ENCODE measurements around the gene IL17C. TPM values are rescaled to one million over a fixed set of nuclear protein-coding genes. Genes with fewer than 3 reads are reported as not detected.

The IL17C gene
- polyA plus RNA-seq, 1 of the 3 experiments (the other 2 are of a cell fraction): 0.07 TPM

DNA sequence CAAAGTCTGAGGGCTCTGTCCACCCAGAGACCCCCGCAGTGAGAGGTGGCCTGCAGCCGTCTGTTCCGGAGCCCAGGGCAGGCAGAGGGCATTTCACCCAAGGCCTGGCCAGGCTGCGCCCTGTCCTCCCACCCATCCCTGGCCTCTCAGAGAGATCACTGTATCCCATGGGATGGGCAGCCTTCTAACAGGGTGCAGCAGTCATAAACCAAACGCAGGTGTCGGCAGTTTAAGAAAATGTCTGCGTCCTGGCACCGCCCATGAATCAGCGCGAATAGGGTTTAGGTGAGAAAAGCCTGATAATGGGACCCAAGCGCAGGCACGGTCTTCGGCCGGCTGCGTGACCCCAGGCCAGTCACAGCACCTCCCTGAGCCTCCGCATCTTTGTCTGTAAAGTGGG lies 7.1 kb downstream of the IL17C start:
- H3K27me3 ChIP-seq (ENCODE audit: insufficient read depth): peaks cover 2% of the 10 kb centered on the region; the same call in 1 of the 2 replicates
- POLR2A ChIA-PET: no interaction called here
- no peaks in the 10 kb centered on the region for H3F3A ChIP-seq (replicated peaks; ENCODE audit: insufficient read depth)
- H3K4me1 ChIP-seq (ENCODE audit: control insufficient read depth in 1 of 2, insufficient read depth in 2 of 2, low read depth in 1 of 2, low read length in 1 of 2): peaks cover 0 to 4% of the 10 kb centered on the region in 2 experiments; a peak in 1 of 4 replicates
- no peak overlapping the region for H3K9ac ChIP-seq
- no peak for DNase-seq
- no peaks in the 10 kb centered on the region for H3K36me3 ChIP-seq (replicated peaks in 1 of 2; ENCODE audit: control insufficient read depth in 1 of 2, insufficient read depth in 2 of 2, low read length in 1 of 2)
- H4K20me1 ChIP-seq (ENCODE audit: insufficient read depth): no peaks in the 10 kb centered on the region
- no peak for TF ChIP-seq NFIC (IDR thresholded peaks at IDR 0.05; ENCODE audit: borderline replicate concordance)
- TF ChIP-seq FOXM1 (IDR thresholded peaks at IDR 0.05; ENCODE audit: low read depth): no peak
- TF ChIP-seq, protein P1, sequence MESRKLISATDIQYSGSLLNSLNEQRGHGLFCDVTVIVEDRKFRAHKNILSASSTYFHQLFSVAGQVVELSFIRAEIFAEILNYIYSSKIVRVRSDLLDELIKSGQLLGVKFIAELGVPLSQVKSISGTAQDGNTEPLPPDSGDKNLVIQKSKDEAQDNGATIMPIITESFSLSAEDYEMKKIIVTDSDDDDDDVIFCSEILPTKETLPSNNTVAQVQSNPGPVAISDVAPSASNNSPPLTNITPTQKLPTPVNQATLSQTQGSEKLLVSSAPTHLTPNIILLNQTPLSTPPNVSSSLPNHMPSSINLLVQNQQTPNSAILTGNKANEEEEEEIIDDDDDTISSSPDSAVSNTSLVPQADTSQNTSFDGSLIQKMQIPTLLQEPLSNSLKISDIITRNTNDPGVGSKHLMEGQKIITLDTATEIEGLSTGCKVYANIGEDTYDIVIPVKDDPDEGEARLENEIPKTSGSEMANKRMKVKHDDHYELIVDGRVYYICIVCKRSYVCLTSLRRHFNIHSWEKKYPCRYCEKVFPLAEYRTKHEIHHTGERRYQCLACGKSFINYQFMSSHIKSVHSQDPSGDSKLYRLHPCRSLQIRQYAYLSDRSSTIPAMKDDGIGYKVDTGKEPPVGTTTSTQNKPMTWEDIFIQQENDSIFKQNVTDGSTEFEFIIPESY (IDR thresholded peaks at IDR 0.05; ENCODE audit: borderline replicate concordance, low read depth): no peak
- no peak for TF ChIP-seq YY1 (IDR thresholded peaks at IDR 0.05; ENCODE audit: low read depth)
- TF ChIP-seq, protein P2, sequence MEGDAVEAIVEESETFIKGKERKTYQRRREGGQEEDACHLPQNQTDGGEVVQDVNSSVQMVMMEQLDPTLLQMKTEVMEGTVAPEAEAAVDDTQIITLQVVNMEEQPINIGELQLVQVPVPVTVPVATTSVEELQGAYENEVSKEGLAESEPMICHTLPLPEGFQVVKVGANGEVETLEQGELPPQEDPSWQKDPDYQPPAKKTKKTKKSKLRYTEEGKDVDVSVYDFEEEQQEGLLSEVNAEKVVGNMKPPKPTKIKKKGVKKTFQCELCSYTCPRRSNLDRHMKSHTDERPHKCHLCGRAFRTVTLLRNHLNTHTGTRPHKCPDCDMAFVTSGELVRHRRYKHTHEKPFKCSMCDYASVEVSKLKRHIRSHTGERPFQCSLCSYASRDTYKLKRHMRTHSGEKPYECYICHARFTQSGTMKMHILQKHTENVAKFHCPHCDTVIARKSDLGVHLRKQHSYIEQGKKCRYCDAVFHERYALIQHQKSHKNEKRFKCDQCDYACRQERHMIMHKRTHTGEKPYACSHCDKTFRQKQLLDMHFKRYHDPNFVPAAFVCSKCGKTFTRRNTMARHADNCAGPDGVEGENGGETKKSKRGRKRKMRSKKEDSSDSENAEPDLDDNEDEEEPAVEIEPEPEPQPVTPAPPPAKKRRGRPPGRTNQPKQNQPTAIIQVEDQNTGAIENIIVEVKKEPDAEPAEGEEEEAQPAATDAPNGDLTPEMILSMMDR (IDR thresholded peaks at IDR 0.05): no peak
- no peak for TF ChIP-seq RCOR1 (IDR thresholded peaks at IDR 0.05; ENCODE audit: low read length)
- TF ChIP-seq POLR2AphosphoS5 (IDR thresholded peaks at IDR 0.05; ENCODE audit: low read depth, low read length): no peak
- TF ChIP-seq, protein P3, sequence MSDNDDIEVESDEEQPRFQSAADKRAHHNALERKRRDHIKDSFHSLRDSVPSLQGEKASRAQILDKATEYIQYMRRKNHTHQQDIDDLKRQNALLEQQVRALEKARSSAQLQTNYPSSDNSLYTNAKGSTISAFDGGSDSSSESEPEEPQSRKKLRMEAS (IDR thresholded peaks at IDR 0.05; ENCODE audit: low read depth): no peak
- TF ChIP-seq, protein P4, sequence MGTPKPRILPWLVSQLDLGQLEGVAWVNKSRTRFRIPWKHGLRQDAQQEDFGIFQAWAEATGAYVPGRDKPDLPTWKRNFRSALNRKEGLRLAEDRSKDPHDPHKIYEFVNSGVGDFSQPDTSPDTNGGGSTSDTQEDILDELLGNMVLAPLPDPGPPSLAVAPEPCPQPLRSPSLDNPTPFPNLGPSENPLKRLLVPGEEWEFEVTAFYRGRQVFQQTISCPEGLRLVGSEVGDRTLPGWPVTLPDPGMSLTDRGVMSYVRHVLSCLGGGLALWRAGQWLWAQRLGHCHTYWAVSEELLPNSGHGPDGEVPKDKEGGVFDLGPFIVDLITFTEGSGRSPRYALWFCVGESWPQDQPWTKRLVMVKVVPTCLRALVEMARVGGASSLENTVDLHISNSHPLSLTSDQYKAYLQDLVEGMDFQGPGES (IDR thresholded peaks at IDR 0.05; ENCODE audit: low read depth, low read length): no peak
- TF ChIP-seq FOXJ3 (CRISPR knock-in tag; IDR thresholded peaks at IDR 0.05): no peak
- no peak for TF ChIP-seq GABPA (IDR thresholded peaks at IDR 0.05; ENCODE audit: low read depth)
- TF ChIP-seq SMC3 (IDR thresholded peaks at IDR 0.05; ENCODE audit: low read depth, low read length): no peak
- TF ChIP-seq, protein P5, sequence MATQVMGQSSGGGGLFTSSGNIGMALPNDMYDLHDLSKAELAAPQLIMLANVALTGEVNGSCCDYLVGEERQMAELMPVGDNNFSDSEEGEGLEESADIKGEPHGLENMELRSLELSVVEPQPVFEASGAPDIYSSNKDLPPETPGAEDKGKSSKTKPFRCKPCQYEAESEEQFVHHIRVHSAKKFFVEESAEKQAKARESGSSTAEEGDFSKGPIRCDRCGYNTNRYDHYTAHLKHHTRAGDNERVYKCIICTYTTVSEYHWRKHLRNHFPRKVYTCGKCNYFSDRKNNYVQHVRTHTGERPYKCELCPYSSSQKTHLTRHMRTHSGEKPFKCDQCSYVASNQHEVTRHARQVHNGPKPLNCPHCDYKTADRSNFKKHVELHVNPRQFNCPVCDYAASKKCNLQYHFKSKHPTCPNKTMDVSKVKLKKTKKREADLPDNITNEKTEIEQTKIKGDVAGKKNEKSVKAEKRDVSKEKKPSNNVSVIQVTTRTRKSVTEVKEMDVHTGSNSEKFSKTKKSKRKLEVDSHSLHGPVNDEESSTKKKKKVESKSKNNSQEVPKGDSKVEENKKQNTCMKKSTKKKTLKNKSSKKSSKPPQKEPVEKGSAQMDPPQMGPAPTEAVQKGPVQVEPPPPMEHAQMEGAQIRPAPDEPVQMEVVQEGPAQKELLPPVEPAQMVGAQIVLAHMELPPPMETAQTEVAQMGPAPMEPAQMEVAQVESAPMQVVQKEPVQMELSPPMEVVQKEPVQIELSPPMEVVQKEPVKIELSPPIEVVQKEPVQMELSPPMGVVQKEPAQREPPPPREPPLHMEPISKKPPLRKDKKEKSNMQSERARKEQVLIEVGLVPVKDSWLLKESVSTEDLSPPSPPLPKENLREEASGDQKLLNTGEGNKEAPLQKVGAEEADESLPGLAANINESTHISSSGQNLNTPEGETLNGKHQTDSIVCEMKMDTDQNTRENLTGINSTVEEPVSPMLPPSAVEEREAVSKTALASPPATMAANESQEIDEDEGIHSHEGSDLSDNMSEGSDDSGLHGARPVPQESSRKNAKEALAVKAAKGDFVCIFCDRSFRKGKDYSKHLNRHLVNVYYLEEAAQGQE (IDR thresholded peaks at IDR 0.05; ENCODE audit: low read depth, low read length): no peak
- TF ChIP-seq TEAD4 (IDR thresholded peaks at IDR 0.05; ENCODE audit: borderline replicate concordance, insufficient read depth): no peak
- TF ChIP-seq RFX5 (IDR thresholded peaks at IDR 0.05; ENCODE audit: low read length): no peak
- TF ChIP-seq RAD21 (IDR thresholded peaks at IDR 0.05; ENCODE audit: low read length): no peak
- no peak for TF ChIP-seq ELF1 (IDR thresholded peaks at IDR 0.05)
- no peak for TF ChIP-seq TAF1 (IDR thresholded peaks at IDR 0.05; ENCODE audit: borderline replicate concordance, low read depth, low read length)
- no peak for TF ChIP-seq RXRA (IDR thresholded peaks at IDR 0.05; ENCODE audit: borderline replicate concordance, low read depth)
- H3K4me2 ChIP-seq: no peak overlapping the region
- WGBS (ENCODE audit: low lambda C conversion rate): 97% methylated on average over 14 of the region's 16 CpGs
- no peaks in the 10 kb centered on the region for H3K79me2 ChIP-seq (ENCODE audit: insufficient read depth)
- no peak overlapping the region for H3K4me3 ChIP-seq (ENCODE audit: low read depth in 2 of 2, low read length in 1 of 2)
- H2AFZ ChIP-seq (ENCODE audit: low read depth): no peak overlapping the region
- no peaks in the 10 kb centered on the region for H3K9me3 ChIP-seq
- CTCF ChIA-PET: no interaction called here
- no peak overlapping the region for H3K27ac ChIP-seq (ENCODE audit: low read depth in 2 of 2, low read length in 1 of 2)
- no peaks in the 10 kb centered on the region for H3K9me2 ChIP-seq

Measured in SK-N-SH (cell line).